Measurements from ENCODE around the gene C4orf46. TPM values are rescaled to one million over a fixed set of nuclear protein-coding genes. Genes with fewer than 3 reads are reported as not detected.

The C4orf46 gene
- total and polyA plus RNA-seq, 2 experiments from 2014 or later, result 23.9 to 41.5 TPM

GRCh38 chr4:158688813-158689212 lies 17.1 kb upstream of the C4orf46 start (continued):
- TF ChIP-seq, protein P1, sequence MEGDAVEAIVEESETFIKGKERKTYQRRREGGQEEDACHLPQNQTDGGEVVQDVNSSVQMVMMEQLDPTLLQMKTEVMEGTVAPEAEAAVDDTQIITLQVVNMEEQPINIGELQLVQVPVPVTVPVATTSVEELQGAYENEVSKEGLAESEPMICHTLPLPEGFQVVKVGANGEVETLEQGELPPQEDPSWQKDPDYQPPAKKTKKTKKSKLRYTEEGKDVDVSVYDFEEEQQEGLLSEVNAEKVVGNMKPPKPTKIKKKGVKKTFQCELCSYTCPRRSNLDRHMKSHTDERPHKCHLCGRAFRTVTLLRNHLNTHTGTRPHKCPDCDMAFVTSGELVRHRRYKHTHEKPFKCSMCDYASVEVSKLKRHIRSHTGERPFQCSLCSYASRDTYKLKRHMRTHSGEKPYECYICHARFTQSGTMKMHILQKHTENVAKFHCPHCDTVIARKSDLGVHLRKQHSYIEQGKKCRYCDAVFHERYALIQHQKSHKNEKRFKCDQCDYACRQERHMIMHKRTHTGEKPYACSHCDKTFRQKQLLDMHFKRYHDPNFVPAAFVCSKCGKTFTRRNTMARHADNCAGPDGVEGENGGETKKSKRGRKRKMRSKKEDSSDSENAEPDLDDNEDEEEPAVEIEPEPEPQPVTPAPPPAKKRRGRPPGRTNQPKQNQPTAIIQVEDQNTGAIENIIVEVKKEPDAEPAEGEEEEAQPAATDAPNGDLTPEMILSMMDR (conservative IDR thresholded peaks at IDR 0.05; ENCODE audit: low read depth in 2 of 2), result no peak
- TF ChIP-seq EZH2phosphoT487 (IDR thresholded peaks at IDR 0.05; ENCODE audit: unreplicated experiment) (no peak), POLR2AphosphoS5 (IDR thresholded peaks at IDR 0.05; ENCODE audit: low read depth) (no peak), STAT1 (IDR thresholded peaks at IDR 0.05; ENCODE audit: unreplicated experiment) (no peak), ZNF114 (CRISPR knock-in tag; IDR thresholded peaks at IDR 0.05) (no peak)
- TF ChIP-seq, protein P2, sequence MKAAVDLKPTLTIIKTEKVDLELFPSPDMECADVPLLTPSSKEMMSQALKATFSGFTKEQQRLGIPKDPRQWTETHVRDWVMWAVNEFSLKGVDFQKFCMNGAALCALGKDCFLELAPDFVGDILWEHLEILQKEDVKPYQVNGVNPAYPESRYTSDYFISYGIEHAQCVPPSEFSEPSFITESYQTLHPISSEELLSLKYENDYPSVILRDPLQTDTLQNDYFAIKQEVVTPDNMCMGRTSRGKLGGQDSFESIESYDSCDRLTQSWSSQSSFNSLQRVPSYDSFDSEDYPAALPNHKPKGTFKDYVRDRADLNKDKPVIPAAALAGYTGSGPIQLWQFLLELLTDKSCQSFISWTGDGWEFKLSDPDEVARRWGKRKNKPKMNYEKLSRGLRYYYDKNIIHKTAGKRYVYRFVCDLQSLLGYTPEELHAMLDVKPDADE (IDR thresholded peaks at IDR 0.05), result no peak

DNA sequence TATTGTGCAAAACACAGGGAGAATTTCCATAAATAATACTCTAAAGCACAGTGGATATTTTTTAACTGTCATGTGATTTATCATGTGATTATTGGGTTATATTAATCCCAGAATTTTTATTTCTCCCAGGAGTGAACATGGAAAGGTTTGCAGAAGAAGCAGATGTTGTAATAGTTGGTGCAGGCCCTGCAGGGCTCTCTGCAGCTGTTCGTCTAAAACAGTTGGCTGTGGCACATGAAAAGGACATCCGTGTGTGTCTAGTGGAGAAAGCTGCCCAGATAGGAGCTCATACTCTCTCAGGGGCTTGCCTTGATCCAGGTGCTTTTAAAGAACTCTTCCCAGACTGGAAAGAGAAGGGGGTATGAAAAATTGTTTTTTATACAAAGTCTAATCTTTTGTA lies 10.4 kb upstream of the C4orf46 start:
- DNase-seq (ENCODE audit: low spot score) (no peak), ATAC-seq (no peak)
- Mint-ChIP-seq H3K27me3 (ENCODE audit: insufficient read depth, low read depth, poor library complexity) (no peaks in the 10 kb centered on the region), H3K36me3 (ENCODE audit: low read depth) (no peaks in the 10 kb centered on the region), H3K27ac (no peak overlapping the region), H3K4me3 (no peak overlapping the region), H3K9me3 (no peaks in the 10 kb centered on the region), H3K4me1 (peaks cover 10% of the 10 kb centered on the region; the same call in 2 of the 3 replicates)
- Histone ChIP-seq H3K9me2 (ENCODE audit: insufficient read depth) (no peaks in the 10 kb centered on the region), H2AFZ (no peak overlapping the region), H3F3A (replicated peaks; ENCODE audit: low read depth) (no peaks in the 10 kb centered on the region), H3K4me2 (no peak overlapping the region), H3K4me3 (no peak overlapping the region), H3K27me3 (ENCODE audit: insufficient read depth) (no peaks in the 10 kb centered on the region), H3K36me3 (ENCODE audit: insufficient read depth) (no peaks in the 10 kb centered on the region), H3K4me1 (ENCODE audit: insufficient read depth) (peaks cover 6% of the 10 kb centered on the region; the same call in 1 of the 2 replicates), H3K79me2 (replicated peaks; ENCODE audit: insufficient read depth) (no peaks in the 10 kb centered on the region), H3K27ac (ENCODE audit: low read depth) (no peak overlapping the region), H4K20me1 (replicated peaks; ENCODE audit: insufficient read depth) (no peaks in the 10 kb centered on the region)
- TF ChIP-seq STAT1 (IDR thresholded peaks at IDR 0.05; ENCODE audit: unreplicated experiment) (no peak), ZNF331 (CRISPR knock-in tag; IDR thresholded peaks at IDR 0.05; ENCODE audit: low read depth) (no peak), ZNF462 (CRISPR knock-in tag; IDR thresholded peaks at IDR 0.05) (no peak), POLR2AphosphoS5 (IDR thresholded peaks at IDR 0.05; ENCODE audit: low read depth) (no peak)
- TF ChIP-seq, protein P2 (IDR thresholded peaks at IDR 0.05), result no peak

Measured in GM23338 (cell line).